Stimulated activated CD4-positive, alpha-beta T cell treated with anti-CD3 and anti-CD28 coated beads, Interleukin-4, amount 100 ng/mL, for 48 hours (primary cell): ENCODE data around the gene METTL15.
"Not testable (repeated sequence)": the region's sequence is repeated elsewhere in the genome, so short reads cannot be mapped to it uniquely, and the experiment has no call there.

Experiments
- DNase-seq, 2 donors: peaks; one replicate each; pipeline ENCODE4 v3.0.0-alpha.2; 2020; ENCODE audit warnings: low read depth in 2 of 2

The METTL15 gene

GRCh38 chr11:28296426-28296825, 188.2 kb downstream of the METTL15 start:
- DNase-seq, result no peak

DNA sequence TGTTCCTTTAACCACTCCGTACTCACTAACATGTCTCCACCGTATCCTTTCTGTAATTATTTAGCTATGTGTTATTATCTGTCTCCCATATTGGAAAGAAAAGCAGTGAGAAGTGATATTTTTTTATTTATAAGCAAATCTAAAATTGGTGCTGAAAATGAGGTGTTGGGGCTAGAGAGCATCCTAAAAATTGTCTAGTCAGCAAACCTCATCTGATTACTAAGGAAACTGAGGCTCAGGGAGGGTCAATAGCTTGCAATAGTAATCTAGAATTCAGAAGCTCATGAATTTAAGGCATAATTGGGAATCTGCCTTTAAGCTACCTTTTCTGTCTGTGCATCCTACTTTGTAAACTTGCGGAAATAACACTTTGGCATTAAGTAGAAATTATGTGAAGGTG, 190.0 kb downstream of the METTL15 start:
- no peak for DNase-seq

DNA sequence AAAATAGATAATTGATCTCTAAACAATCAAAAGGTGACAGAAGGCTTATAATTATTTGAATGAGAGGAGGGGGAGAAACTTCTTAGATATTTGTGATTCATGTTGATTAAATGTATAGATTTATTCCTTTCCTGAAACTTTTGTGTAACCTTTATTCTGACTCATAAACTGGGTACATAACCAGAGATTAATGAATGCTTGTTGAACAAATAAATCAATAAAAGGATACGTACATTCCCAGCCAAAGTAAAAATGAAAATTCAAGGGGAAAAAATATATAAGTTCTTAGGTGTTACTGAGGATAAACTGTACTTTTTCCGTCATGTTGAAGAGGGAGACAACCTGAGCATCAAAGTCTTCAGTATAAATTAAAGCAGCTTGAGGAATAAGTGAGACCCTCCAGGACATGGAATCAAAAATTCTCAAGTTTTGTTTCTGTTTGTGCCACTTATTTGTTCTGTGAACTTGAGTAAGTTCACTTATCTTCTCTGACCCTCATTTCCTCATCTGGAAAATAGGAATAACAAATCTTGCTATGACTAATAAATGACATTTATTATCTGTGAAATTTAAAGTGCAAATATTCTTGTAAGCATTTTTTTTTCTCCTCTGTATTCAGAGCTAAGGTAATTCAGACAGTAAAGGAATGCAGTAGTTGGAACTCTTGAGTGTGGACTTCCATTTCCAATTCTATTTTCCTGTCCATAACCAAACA, 195.4 kb downstream of the METTL15 start:
- DNase-seq, result no peak

- DNase-seq, result no peak
Measured at GRCh38 chr11:28315440-28315839, 207.3 kb downstream of the METTL15 start.

- no peak for DNase-seq
Measured at GRCh38 chr11:28318871-28319270, 210.7 kb downstream of the METTL15 start.

DNA sequence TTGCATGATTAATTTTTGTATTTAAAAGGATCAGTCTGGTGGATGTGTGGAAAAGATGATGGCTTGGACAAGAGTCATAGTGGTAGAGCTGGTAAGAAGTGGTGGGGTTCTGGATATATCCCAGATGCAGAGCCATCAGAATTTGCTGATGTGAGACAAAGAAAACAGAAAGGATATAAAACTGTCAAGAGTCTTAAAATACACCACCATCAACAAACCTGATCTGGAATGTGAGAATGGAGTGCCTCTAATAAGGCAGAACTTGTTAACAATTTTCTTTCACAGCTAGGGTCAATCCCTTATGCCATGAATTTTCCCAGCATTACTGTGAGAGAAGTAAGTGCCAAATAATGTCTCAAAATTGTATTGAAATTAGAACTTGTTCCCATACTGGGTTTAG, 215.4 kb downstream of the METTL15 start:
- DNase-seq, result no peak

DNA sequence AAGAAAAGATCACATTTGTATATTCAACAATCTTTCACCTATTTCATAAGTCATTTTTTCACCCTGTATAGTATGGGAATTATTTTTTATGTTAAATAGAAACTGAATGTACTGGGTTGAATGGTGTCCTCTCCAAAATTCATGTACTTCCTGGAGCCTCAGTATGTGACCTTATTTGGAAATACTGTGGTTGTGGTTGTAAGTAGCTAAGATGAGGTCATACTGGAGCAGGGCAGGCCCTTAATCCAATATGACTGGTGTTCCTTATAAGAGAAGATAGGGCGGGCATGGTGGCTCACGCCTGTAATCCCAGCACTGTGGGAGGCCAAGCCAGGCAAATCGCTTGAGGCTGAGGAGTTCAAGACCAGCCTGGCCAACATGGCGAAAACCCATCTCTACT, 224.2 kb downstream of the METTL15 start:
- not testable (repeated sequence) for DNase-seq

DNA sequence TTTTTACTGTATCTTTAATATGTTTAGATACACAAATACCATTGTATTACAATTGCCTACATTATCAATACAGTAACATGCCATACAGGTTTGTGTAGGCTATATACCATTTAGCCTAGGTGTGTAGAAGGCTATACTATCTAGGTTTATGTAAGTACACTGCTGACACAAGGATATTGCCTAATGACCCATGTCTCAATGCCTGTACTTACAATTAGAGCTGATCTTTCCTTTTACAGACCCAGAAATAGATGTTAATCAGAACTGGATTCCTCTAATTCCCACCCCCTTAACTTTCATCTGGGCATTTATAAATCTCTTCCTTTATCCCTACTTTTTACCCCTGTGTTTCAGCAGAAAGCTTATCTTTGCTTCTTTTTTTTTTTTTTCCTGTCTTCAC, 229.5 kb downstream of the METTL15 start:
- DNase-seq, result no peak

GRCh38 chr11:28338371-28338770, 230.2 kb downstream of the METTL15 start:
- no peak for DNase-seq

- no peak for DNase-seq
Measured at GRCh38 chr11:28339488-28339887, 231.3 kb downstream of the METTL15 start.

GRCh38 chr11:28342716-28343115, 234.5 kb downstream of the METTL15 start:
- no peak for DNase-seq

DNA sequence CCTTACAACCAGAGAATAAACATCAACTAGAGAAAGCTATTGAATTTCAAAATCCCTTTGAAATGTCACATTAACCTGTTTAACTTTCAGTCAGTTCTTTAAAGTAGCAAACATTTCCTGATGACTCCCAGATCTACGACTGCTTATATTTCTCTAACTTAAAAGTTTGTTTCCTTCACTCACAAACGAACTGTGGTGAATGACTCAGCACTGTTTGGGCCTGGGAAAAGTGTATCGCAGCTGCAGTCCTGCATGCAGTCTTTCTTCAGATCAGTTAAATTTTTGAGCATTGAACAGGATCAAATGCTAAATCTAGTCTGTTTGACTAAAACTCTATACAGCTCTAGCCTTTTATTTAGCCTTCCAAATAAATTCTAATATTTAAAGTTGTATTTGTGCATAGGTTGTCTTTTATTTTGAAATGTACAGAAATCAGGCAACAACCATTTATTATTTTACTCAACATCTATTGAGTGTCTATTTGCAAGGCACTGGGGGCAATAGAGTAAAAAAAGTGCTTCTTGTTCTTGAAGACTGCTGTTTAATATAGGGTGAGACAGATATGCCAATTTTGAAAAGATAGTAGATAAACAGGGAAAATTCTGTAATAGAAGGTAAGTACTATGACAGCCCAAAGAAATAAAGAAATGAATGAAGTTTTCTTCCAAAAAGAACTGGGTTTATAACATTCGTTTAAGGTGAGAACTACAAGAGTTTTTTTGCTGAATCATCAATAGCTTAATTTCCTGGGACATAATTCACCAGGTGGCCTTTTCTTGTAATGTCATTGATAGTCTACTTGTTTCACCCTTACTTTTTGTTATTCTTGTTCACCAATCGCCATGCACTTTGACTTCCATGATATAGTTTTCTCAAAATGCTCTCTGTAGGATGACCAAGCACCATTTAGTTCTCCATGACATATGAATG, 235.4 kb downstream of the METTL15 start:
- DNase-seq, result no peak

DNA sequence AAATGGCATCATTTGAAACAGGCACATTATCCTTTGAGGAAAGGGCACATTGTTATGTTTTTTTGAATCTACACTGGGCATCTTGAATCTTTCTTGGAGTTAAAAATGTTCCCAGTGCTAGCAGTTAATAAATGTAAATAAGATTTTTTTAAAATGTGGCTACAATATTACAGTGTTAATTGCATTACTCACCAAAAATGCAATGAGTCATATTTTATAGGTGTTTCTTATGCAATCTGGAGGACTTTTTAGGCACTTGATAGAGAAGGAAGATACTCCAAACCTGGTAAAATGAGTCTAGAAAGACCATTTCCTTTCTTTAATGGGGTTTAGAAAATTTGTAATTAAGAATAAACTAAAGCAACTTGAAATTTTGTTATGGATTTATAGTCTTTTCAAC, 238.0 kb downstream of the METTL15 start:
- no peak for DNase-seq

DNA sequence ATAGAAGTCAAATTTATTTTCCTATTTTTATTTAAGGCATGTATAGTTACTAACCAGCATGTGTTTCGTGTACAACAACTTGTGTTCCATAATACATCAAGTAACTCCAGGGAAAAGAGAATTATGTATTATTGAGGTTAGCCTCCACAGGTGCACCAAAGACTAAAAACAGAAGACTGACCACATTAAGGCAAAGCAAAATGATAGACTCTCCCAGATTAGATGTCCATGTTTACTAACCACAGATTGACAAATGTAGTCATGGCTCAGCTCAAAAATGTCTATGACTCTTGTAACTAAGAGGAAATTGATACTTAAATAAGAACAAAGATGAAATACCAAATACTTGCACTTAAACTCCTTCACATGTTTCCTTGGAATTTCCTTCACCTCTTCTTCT, 238.5 kb downstream of the METTL15 start:
- DNase-seq, result no peak

- DNase-seq, result no peak
Measured at GRCh38 chr11:28347371-28347770, 239.2 kb downstream of the METTL15 start.

DNA sequence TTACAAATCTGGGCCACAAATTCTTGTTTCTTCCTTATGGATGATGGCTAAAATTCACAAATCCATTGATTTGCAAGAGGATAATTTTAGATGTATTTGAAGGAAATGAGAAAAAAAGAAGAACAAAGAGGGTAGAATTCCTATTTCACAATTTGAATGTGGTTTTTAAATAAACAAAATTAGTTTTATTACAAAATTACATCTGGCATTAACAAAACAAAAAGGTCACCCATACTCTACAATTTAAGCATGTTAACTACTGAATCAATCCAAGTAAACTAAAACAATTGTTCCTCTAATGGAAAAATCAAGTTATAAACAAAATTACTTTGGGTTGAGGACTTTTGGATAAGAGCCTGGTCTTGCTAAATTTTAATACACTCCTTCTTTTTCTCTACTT, 242.0 kb downstream of the METTL15 start:
- no peak for DNase-seq

GRCh38 chr11:28353991-28354390, 245.8 kb downstream of the METTL15 start:
- DNase-seq, result no peak

- no peak for DNase-seq
Measured at GRCh38 chr11:28366549-28367346, 258.6 kb downstream of the METTL15 start.

GRCh38 chr11:28378095-28378494, 269.9 kb downstream of the METTL15 start:
- DNase-seq, result not testable (repeated sequence)
